ENCODE results near the gene BEX3. TPM values are rescaled to one million over a fixed set of nuclear protein-coding genes. Genes with fewer than 3 reads are reported as not detected.

The BEX3 gene
- total RNA-seq, 2 donors from 2014 or later, result 127 to 136 TPM

- H3K27ac ChIP-seq, result no peak overlapping the region
- ATAC-seq (ENCODE audit: insufficient number of reproducible peaks, low FRiP score, low read depth) (no peak), DNase-seq (ENCODE audit: low spot score) (no peak)
- no peaks in the 10 kb centered on the region for H3K9me3 ChIP-seq
- no peak for TF ChIP-seq CTCF (IDR thresholded peaks at IDR 0.05)
- H3K36me3 ChIP-seq, result no peaks in the 10 kb centered on the region
- H3K4me1 ChIP-seq (ENCODE audit: control insufficient read depth in 1 of 2, low read depth in 2 of 2), result no peaks in the 10 kb centered on the region
- no peaks in the 10 kb centered on the region for H3K27me3 ChIP-seq (replicated peaks; ENCODE audit: insufficient read depth)
- H3K4me3 ChIP-seq, result no peak overlapping the region
Observed at GRCh38 chrX:103417933-103418332, 41.6 kb downstream of the BEX3 start.

GRCh38 chrX:103418811-103419340 is 42.5 kb downstream of the BEX3 start:
- H3K4me3 ChIP-seq, result no peak overlapping the region
- H3K4me1 ChIP-seq (ENCODE audit: control insufficient read depth in 1 of 2, low read depth in 2 of 2), result no peaks in the 10 kb centered on the region
- TF ChIP-seq CTCF (IDR thresholded peaks at IDR 0.05), result no peak
- H3K9me3 ChIP-seq, result no peaks in the 10 kb centered on the region
- H3K36me3 ChIP-seq, result no peaks in the 10 kb centered on the region
- no peak overlapping the region for H3K27ac ChIP-seq
- no peak for ATAC-seq (ENCODE audit: insufficient number of reproducible peaks, low FRiP score, low read depth)
- H3K27me3 ChIP-seq (replicated peaks; ENCODE audit: insufficient read depth), result no peaks in the 10 kb centered on the region
- DNase-seq (ENCODE audit: low spot score), result no peak

GRCh38 chrX:103423955-103424638 is 47.8 kb downstream of the BEX3 start:
- no peak for TF ChIP-seq CTCF (IDR thresholded peaks at IDR 0.05)
- no peak overlapping the region for H3K27ac ChIP-seq
- no peak overlapping the region for H3K4me3 ChIP-seq
- DNase-seq (ENCODE audit: low spot score), result no peak
- no peaks in the 10 kb centered on the region for H3K4me1 ChIP-seq (ENCODE audit: control insufficient read depth in 1 of 2, low read depth in 2 of 2)
- no peaks in the 10 kb centered on the region for H3K36me3 ChIP-seq
- ATAC-seq (ENCODE audit: insufficient number of reproducible peaks, low FRiP score, low read depth), result no peak
- no peaks in the 10 kb centered on the region for H3K27me3 ChIP-seq (replicated peaks; ENCODE audit: insufficient read depth)
- H3K9me3 ChIP-seq, result no peaks in the 10 kb centered on the region

Other genes with a start within 250 kb of the BEX3 start
- 10 to 100 TPM; 28.3 to 29.4 TPM for gene BEX4, start 161.4 kb upstream of the BEX3 start, total RNA-seq
- 10 to 100 TPM; 58.4 to 59.4 TPM for gene TCEAL8, start 121.4 kb upstream of the BEX3 start, total RNA-seq
- gene TCEAL5, start 99.8 kb upstream of the BEX3 start, total RNA-seq, result 1 to 10 TPM in 1 of 2 donors, not detected in 1; 1.2 TPM
- 1 to 10 TPM in 1 of 2 donors, not detected in 1; 5.9 TPM for gene BEX2, start 65.5 kb upstream of the BEX3 start, total RNA-seq
- 10 to 100 TPM in 1 of 2 donors, 1 to 10 TPM in 1; 2.8 to 12.2 TPM for gene TCEAL7, start 46.3 kb upstream of the BEX3 start, total RNA-seq
- 100 to 1,000 TPM in 1 of 2 donors, 10 to 100 TPM in 1; 70.4 to 118 TPM for gene TCEAL9, start 20.0 kb upstream of the BEX3 start, total RNA-seq
- 1 to 10 TPM; 2.6 to 4.3 TPM for gene RAB40A, start 143.0 kb downstream of the BEX3 start, total RNA-seq
- gene TCEAL4, start 209.0 kb downstream of the BEX3 start, total RNA-seq, result 100 to 1,000 TPM; 334 to 386 TPM
- 100 to 1,000 TPM in 1 of 2 donors, 10 to 100 TPM in 1; 87.3 to 103 TPM for gene TCEAL3, start 231.4 kb downstream of the BEX3 start, total RNA-seq